Measurements from ENCODE around the gene SEBOX. TPM values are rescaled to one million over a fixed set of nuclear protein-coding genes. Genes with fewer than 3 reads are reported as not detected.

Gene SEBOX
- polyA plus RNA-seq, 3 donors, result not detected

- no peak for TF ChIP-seq CTCF (IDR thresholded peaks at IDR 0.05)
- Histone ChIP-seq H3K9ac (ENCODE audit: insufficient read depth, low read length, poor library complexity, severe bottlenecking) (no peak overlapping the region), H3K9me3 (replicated peaks in 1 of 2; ENCODE audit: control insufficient read depth in 1 of 2, insufficient read depth in 1 of 2, low read length in 2 of 2) (no peaks in the 10 kb centered on the region), H2AFZ (ENCODE audit: insufficient read depth, low read depth, low read length, poor library complexity, severe bottlenecking) (no peak overlapping the region), H3K4me3 (replicated peaks in 1 of 3; ENCODE audit: low read depth in 2 of 3, low read length in 3 of 3) (no peak overlapping the region), H3K4me1 (ENCODE audit: control insufficient read depth in 1 of 2, insufficient read depth in 2 of 2, low read length in 2 of 2) (peaks cover 17 to 20% of the 10 kb centered on the region in 2 donors), H3K36me3 (replicated peaks in 1 of 2; ENCODE audit: control insufficient read depth in 1 of 2, insufficient read depth in 2 of 2, low read length in 2 of 2) (peaks cover 42 to 63% of the 10 kb centered on the region in 2 donors), H3K27ac (ENCODE audit: low read depth in 1 of 2, low read length in 2 of 2) (no peak overlapping the region), H4K20me1 (ENCODE audit: insufficient read depth, low read length) (no peaks in the 10 kb centered on the region), H3K27me3 (ENCODE audit: control insufficient read depth in 2 of 2, insufficient read depth in 2 of 2, low read length in 2 of 2) (no peaks in the 10 kb centered on the region), H3K4me2 (replicated peaks; ENCODE audit: extremely low read depth, low read length, poor library complexity, severe bottlenecking) (no peak overlapping the region), H3K79me2 (ENCODE audit: insufficient read depth, low read length) (peaks cover 25% of the 10 kb centered on the region)
- H3K4me1 Mint-ChIP-seq, result peaks cover 18% of the 10 kb centered on the region
- H3K4me3 Mint-ChIP-seq, result no peak overlapping the region
- H3K27me3 Mint-ChIP-seq (ENCODE audit: low read depth in 3 of 3), result no peaks in the 10 kb centered on the region
- WGBS (ENCODE audit: insufficient coverage), result no CpG with 5 or more reads among the region's 9 CpGs
- intact Hi-C loops (cut with micrococcal nuclease), result no loop called here
- no peak for DNase-seq
- peak overlapping the region in 1 of 7 donors; percentile 32 for H3K27ac Mint-ChIP-seq
- H3K36me3 Mint-ChIP-seq, result peaks cover 49 to 63% of the 10 kb centered on the region in 2 donors
- no peaks in the 10 kb centered on the region for H3K9me3 Mint-ChIP-seq
Measured at GRCh38 chr17:28327031-28327607, 37.9 kb downstream of the SEBOX start.

GRCh38 chr17:28326114-28326513 lies 38.9 kb downstream of the SEBOX start:
- H3K79me2 ChIP-seq (ENCODE audit: insufficient read depth, low read length), result peaks cover 20% of the 10 kb centered on the region
- peaks cover 18% of the 10 kb centered on the region for H3K4me1 Mint-ChIP-seq
- no peak for TF ChIP-seq CTCF (IDR thresholded peaks at IDR 0.05)

More at GRCh38 chr17:28326114-28326513, 38.9 kb downstream of the SEBOX start:
- Mint-ChIP-seq H3K4me3 (no peak overlapping the region), H3K9me3 (no peaks in the 10 kb centered on the region), H3K27me3 (ENCODE audit: low read depth in 3 of 3) (no peaks in the 10 kb centered on the region), H3K27ac (no peak overlapping the region), H3K36me3 (peaks cover 39 to 53% of the 10 kb centered on the region in 2 donors)
- H3K4me3 ChIP-seq (replicated peaks in 1 of 3; ENCODE audit: low read depth in 2 of 3, low read length in 3 of 3), result no peak overlapping the region
- H3K4me2 ChIP-seq (replicated peaks; ENCODE audit: extremely low read depth, low read length, poor library complexity, severe bottlenecking), result no peak overlapping the region
- H2AFZ ChIP-seq (ENCODE audit: insufficient read depth, low read depth, low read length, poor library complexity, severe bottlenecking), result no peak overlapping the region
- WGBS (ENCODE audit: insufficient coverage), result 100% methylated on average over 6 of the region's 7 CpGs
- no peaks in the 10 kb centered on the region for H3K9me3 ChIP-seq (replicated peaks in 1 of 2; ENCODE audit: control insufficient read depth in 1 of 2, insufficient read depth in 1 of 2, low read length in 2 of 2)
- H3K27me3 ChIP-seq (ENCODE audit: control insufficient read depth in 2 of 2, insufficient read depth in 2 of 2, low read length in 2 of 2), result no peaks in the 10 kb centered on the region
- H3K27ac ChIP-seq (ENCODE audit: low read depth in 1 of 2, low read length in 2 of 2), result peak overlapping the region in 1 of 2 donors; percentile 8
- H4K20me1 ChIP-seq (ENCODE audit: insufficient read depth, low read length), result no peaks in the 10 kb centered on the region
- H3K4me1 ChIP-seq (ENCODE audit: control insufficient read depth in 1 of 2, insufficient read depth in 2 of 2, low read length in 2 of 2), result peaks cover 17 to 20% of the 10 kb centered on the region in 2 donors
- intact Hi-C loops (cut with micrococcal nuclease), result no loop called here
- no peak for DNase-seq
- H3K36me3 ChIP-seq (replicated peaks in 1 of 2; ENCODE audit: control insufficient read depth in 1 of 2, insufficient read depth in 2 of 2, low read length in 2 of 2), result peaks cover 32 to 53% of the 10 kb centered on the region in 2 donors
- no peak overlapping the region for H3K9ac ChIP-seq (ENCODE audit: insufficient read depth, low read length, poor library complexity, severe bottlenecking)

Data from CD14-positive monocyte (primary cell).